CD14-positive monocyte (primary cell): ENCODE data around the gene GPR15LG. TPM values are rescaled to one million over a fixed set of nuclear protein-coding genes. Genes with fewer than 3 reads are reported as not detected.

Source experiments
- DNase-seq, 3 donors: peaks; one replicate each; pipeline ENCODE4 v3.0.0-alpha.2; 2011 to 2022
- H2AFZ ChIP-seq: 2 replicates; pipeline ENCODE4 v1.6.0; 2012; ENCODE audit warnings: mild to moderate bottlenecking, low read depth, low read length, inconsistent platforms; ENCODE audit not compliant: insufficient read depth, poor library complexity, severe bottlenecking
- H3K27ac ChIP-seq, 2 donors: 1 replicate in 1 of 2; 2 replicates in 1 of 2; pipeline ENCODE4 v1.5.1; 2012 to 2013; ENCODE audit warnings: low read length in 2 of 2, control low read depth in 1 of 2, inconsistent platforms in 1 of 2, low read depth in 1 of 2, mild to moderate bottlenecking in 1 of 2
- H3K27me3 ChIP-seq, 2 donors: one replicate each; pipeline versions ENCODE4 v1.6.0 to v1.6.1; 2011 to 2013; ENCODE audit warnings: low read length in 2 of 2; ENCODE audit not compliant: control insufficient read depth in 2 of 2, insufficient read depth in 2 of 2
- H3K36me3 ChIP-seq, 2 donors: replicated peaks in 1 of 2; 1 replicate in 1 of 2; 2 replicates in 1 of 2; pipeline versions ENCODE4 v1.5.1 to v1.6.1; 2012 to 2013; ENCODE audit warnings: low read length in 2 of 2, control low read depth in 1 of 2, inconsistent platforms in 1 of 2, mild to moderate bottlenecking in 1 of 2; ENCODE audit not compliant: insufficient read depth in 2 of 2, control insufficient read depth in 1 of 2
- H3K4me1 ChIP-seq, 2 donors: 1 replicate in 1 of 2; 2 replicates in 1 of 2; pipeline versions ENCODE4 v1.5.1 to v1.6.1; 2012 to 2013; ENCODE audit warnings: low read length in 2 of 2, control low read depth in 1 of 2, inconsistent platforms in 1 of 2, mild to moderate bottlenecking in 1 of 2, moderate library complexity in 1 of 2; ENCODE audit not compliant: insufficient read depth in 2 of 2, control insufficient read depth in 1 of 2
- H3K4me2 ChIP-seq: replicated peaks from 2 replicates; pipeline ENCODE3; 2012; ENCODE audit warnings: low read length, moderate library complexity, mild to moderate bottlenecking; ENCODE audit not compliant: poor library complexity, severe bottlenecking; ENCODE audit errors: extremely low read depth
- H3K4me3 ChIP-seq, 3 experiments: fragments of 200-600 bp in 1 of 3; sonication (generic) in 1 of 3; replicated peaks in 1 of 3; 1 replicate in 2 of 3; 2 replicates in 1 of 3; pipeline ENCODE4 v1.5.1; 2011 to 2013; ENCODE audit warnings: low read length in 3 of 3, mild to moderate bottlenecking in 3 of 3, control low read depth in 2 of 3, low read depth in 2 of 3, inconsistent platforms in 1 of 3, moderate library complexity in 1 of 3
- H3K79me2 ChIP-seq: 2 replicates; pipeline ENCODE4 v1.6.0; 2012; ENCODE audit warnings: mild to moderate bottlenecking, control low read depth, inconsistent platforms, low read length, moderate library complexity; ENCODE audit not compliant: insufficient read depth
- H3K9ac ChIP-seq: 2 replicates; pipeline ENCODE4 v1.6.0; 2017; ENCODE audit warnings: low read length, mild to moderate bottlenecking; ENCODE audit not compliant: insufficient read depth, poor library complexity, severe bottlenecking
- H3K9me3 ChIP-seq, 2 donors: replicated peaks in 1 of 2; 1 replicate in 1 of 2; 2 replicates in 1 of 2; pipeline versions ENCODE4 v1.5.1 to v1.6.1; 2012 to 2013; ENCODE audit warnings: low read length in 2 of 2, control low read depth in 1 of 2; ENCODE audit not compliant: control insufficient read depth in 1 of 2, insufficient read depth in 1 of 2
- H4K20me1 ChIP-seq: 2 replicates; pipeline ENCODE4 v1.6.0; 2012; ENCODE audit warnings: mild to moderate bottlenecking, low read length, control low read depth, moderate library complexity; ENCODE audit not compliant: insufficient read depth
- H3K27ac Mint-ChIP-seq, 7 donors: one replicate each; pipeline ENCODE4 v1.8.0; 2020; ENCODE audit warnings: mild to moderate bottlenecking in 7 of 7, mixed read lengths in 7 of 7, moderate library complexity in 6 of 7, inconsistent platforms in 2 of 7
- H3K27me3 Mint-ChIP-seq, 3 donors: one replicate each; pipeline ENCODE4 v1.8.0; 2021 to 2022; ENCODE audit warnings: low read depth in 3 of 3, mild to moderate bottlenecking in 3 of 3, mixed read lengths in 3 of 3, moderate library complexity in 3 of 3, inconsistent platforms in 1 of 3
- H3K36me3 Mint-ChIP-seq, 2 donors: one replicate each; pipeline ENCODE4 v1.8.0; 2020; ENCODE audit warnings: mixed read lengths in 2 of 2, inconsistent platforms in 1 of 2, mild to moderate bottlenecking in 1 of 2
- H3K4me1 Mint-ChIP-seq: one replicate; pipeline ENCODE4 v1.8.0; 2020; ENCODE audit warnings: mild to moderate bottlenecking, mixed read lengths
- H3K4me3 Mint-ChIP-seq, 2 donors: one replicate each; pipeline ENCODE4 v1.8.0; 2020; ENCODE audit warnings: mild to moderate bottlenecking in 2 of 2, mixed read lengths in 2 of 2, moderate library complexity in 1 of 2
- H3K9me3 Mint-ChIP-seq, 7 donors: one replicate each; pipeline ENCODE4 v1.8.0; 2020 to 2022; ENCODE audit warnings: mixed read lengths in 7 of 7, mild to moderate bottlenecking in 6 of 7, moderate library complexity in 6 of 7, inconsistent platforms in 2 of 7
- CTCF ChIP-seq: fragments of 200-600 bp; IDR thresholded peaks from one replicate; pipeline ENCODE4 v1.8.0; 2022; ENCODE audit warnings: antibody characterized with exemption, mild to moderate bottlenecking
- WGBS: methylation state at CpG from one replicate; pipeline ENCODE4 v1.1.5; 2013; ENCODE audit warnings: missing lambda C conversion rate; ENCODE audit not compliant: insufficient coverage; 5-methylcytosine and 5-hydroxymethylcytosine counted together
- intact Hi-C, 2 donors: fragments of 100-400 bp; cut with micrococcal nuclease; formaldehyde crosslinking; loops; one replicate each; pipeline versions ENCODE4 v1.15.0 to v1.15.1; 2023
- polyA plus RNA-seq, 3 donors: library from polyadenylated mRNA; depleted of rRNA in 1 of 3; unstranded in 2 of 3; stranded (reverse) in 1 of 3; fragments of 300-500 nt in 2 of 3; fragments of >200 nt in 1 of 3; fragmentation: Illumina TruSeq in 2 of 3; gene quantifications; 1 replicate in 2 of 3; 2 replicates in 1 of 3; pipeline ENCODE4 v1.2.3, GENCODE V29; 2012 to 2021

The GPR15LG gene
- polyA plus RNA-seq, 3 donors: not detected

GRCh38 chr10:84200537-84201243, 27.1 kb downstream of the GPR15LG start:
- H3K36me3 Mint-ChIP-seq: no peaks in the 10 kb centered on the region
- H3K9me3 Mint-ChIP-seq: no peaks in the 10 kb centered on the region
- Histone ChIP-seq H3K4me2 (no peak overlapping the region), H4K20me1 (no peaks in the 10 kb centered on the region), H3K4me3 (no peak overlapping the region), H3K27ac (no peak overlapping the region), H3K79me2 (no peaks in the 10 kb centered on the region), H3K27me3 (peaks cover 8 to 19% of the 10 kb centered on the region in 2 donors), H2AFZ (no peak overlapping the region), H3K4me1 (no peaks in the 10 kb centered on the region), H3K9me3 (no peaks in the 10 kb centered on the region), H3K9ac (no peak overlapping the region), H3K36me3 (no peaks in the 10 kb centered on the region)
- peaks cover 11 to 21% (median 17%) of the 10 kb centered on the region in 3 donors for H3K27me3 Mint-ChIP-seq
- no peak overlapping the region for H3K4me3 Mint-ChIP-seq
- intact Hi-C loops: no loop called here
- no peak overlapping the region for H3K27ac Mint-ChIP-seq
- no peaks in the 10 kb centered on the region for H3K4me1 Mint-ChIP-seq
- 80% methylated on average over 8 of the region's 11 CpGs for WGBS
- no peak for TF ChIP-seq CTCF
- no peak for DNase-seq

- no peaks in the 10 kb centered on the region for H4K20me1 ChIP-seq
- intact Hi-C loops: no loop called here
- H3K9me3 ChIP-seq: no peaks in the 10 kb centered on the region
- no peak overlapping the region for H3K27ac ChIP-seq
- Mint-ChIP-seq H3K27ac (no peak overlapping the region), H3K4me1 (no peaks in the 10 kb centered on the region), H3K27me3 (peaks cover 5 to 15% (median 11%) of the 10 kb centered on the region in 3 donors), H3K9me3 (no peaks in the 10 kb centered on the region), H3K4me3 (no peak overlapping the region), H3K36me3 (no peaks in the 10 kb centered on the region)
- no peak overlapping the region for H3K4me3 ChIP-seq
- no peak overlapping the region for H3K4me2 ChIP-seq
- H3K27me3 ChIP-seq: peaks cover 2 to 14% of the 10 kb centered on the region in 2 donors
- H3K9ac ChIP-seq: no peak overlapping the region
- no peak overlapping the region for H2AFZ ChIP-seq
- no peak for TF ChIP-seq CTCF
- no peaks in the 10 kb centered on the region for H3K79me2 ChIP-seq
- no peak for DNase-seq
- WGBS: 89% methylated on average over 3 of the region's 6 CpGs
- H3K36me3 ChIP-seq: no peaks in the 10 kb centered on the region
- no peaks in the 10 kb centered on the region for H3K4me1 ChIP-seq
Measured at GRCh38 chr10:84201244-84201606, 27.6 kb downstream of the GPR15LG start.
